Testis (tissue), 3 donors: ENCODE measurements around the gene EHBP1. TPM values are rescaled to one million over a fixed set of nuclear protein-coding genes. Genes with fewer than 3 reads are reported as not detected.

Source experiments
- DNase-seq: peaks from one replicate; pipeline ENCODE4 v3.0.0-alpha.2; 2019
- H3K27ac ChIP-seq, 2 donors: fragments of 200-600 bp; sonication (generic); one replicate each; pipeline ENCODE4 v1.5.1; 2019
- H3K27me3 ChIP-seq: fragments of 200-600 bp; sonication (generic); one replicate; pipeline ENCODE4 v1.5.1; 2019
- H3K36me3 ChIP-seq: fragments of 200-600 bp; sonication (generic); one replicate; pipeline ENCODE4 v1.5.1; 2017; ENCODE audit warnings: low read depth; ENCODE audit errors: missing control alignments
- H3K4me1 ChIP-seq: fragments of 200-600 bp; sonication (generic); one replicate; pipeline ENCODE4 v1.5.1; 2019
- H3K4me3 ChIP-seq, 2 donors: fragments of 200-600 bp; sonication (generic); one replicate each; pipeline ENCODE4 v1.5.1; 2017 to 2019
- H3K9me3 ChIP-seq: fragments of 200-600 bp; sonication (generic); one replicate; pipeline ENCODE4 v1.5.1; 2017
- CTCF ChIP-seq, 3 experiments: fragments of 450-650 bp in 2 of 3; fragments of 200-600 bp in 1 of 3; sonication (generic) in 1 of 3; IDR thresholded peaks; one replicate each; pipeline ENCODE4 v1.5.1; 2016 to 2019; ENCODE audit warnings: antibody characterized with exemption in 3 of 3, mild to moderate bottlenecking in 2 of 3, moderate library complexity in 1 of 3
- POLR2A ChIP-seq: fragments of 450-650 bp; IDR thresholded peaks from one replicate; pipeline ENCODE4 v1.6.1; 2017; ENCODE audit warnings: antibody characterized with exemption, mild to moderate bottlenecking, moderate library complexity
- WGBS, 2 donors: methylation state at CpG; one replicate each; pipeline ENCODE4 v1.1.5; 2018; 5-methylcytosine and 5-hydroxymethylcytosine counted together
- intact Hi-C: fragments of 100-400 bp; cut with DNase I; formaldehyde crosslinking; loops from one replicate; pipeline ENCODE4 v1.15.1; 2023; ENCODE audit warnings: low total_unique reads
- polyA plus RNA-seq: library from polyadenylated mRNA; stranded (reverse); fragments of 350-450 nt; fragmentation: Illumina TruSeq; extraction: RNeasy Lipid Tissue Mini Kit (QIAGEN cat#74804); gene quantifications from one replicate; pipeline ENCODE4 v1.2.3, GENCODE V29; 2014; ENCODE audit warnings: low read depth, low replicate concordance; ENCODE audit not compliant: insufficient read depth
- total RNA-seq, 2 donors: library from RNA; depleted of rRNA; stranded (reverse); fragments of >200 nt; gene quantifications; one replicate each; pipeline ENCODE4 v1.2.3, GENCODE V29; 2016

Gene EHBP1
- total and polyA plus RNA-seq, 3 donors from 2014 or later, result 69.3 to 99.5 (median 86.8) TPM

- H3K36me3 ChIP-seq, result no peaks in the 10 kb centered on the region
- no peaks in the 10 kb centered on the region for H3K9me3 ChIP-seq
- TF ChIP-seq POLR2A, result no peak
- TF ChIP-seq CTCF (IDR thresholded peaks at IDR 0.05), result no peak
- H3K4me1 ChIP-seq, result peaks cover 6% of the 10 kb centered on the region
- WGBS, 2 donors, result 81 to 87% methylated on average over 2 of the region's 2 CpGs
- DNase-seq, result no peak
- H3K4me3 ChIP-seq, result no peak overlapping the region
- no peaks in the 10 kb centered on the region for H3K27me3 ChIP-seq
- intact Hi-C loops, result no loop called here
- no peak overlapping the region for H3K27ac ChIP-seq
These were observed 86.9 kb downstream of the EHBP1 start for GRCh38 chr2:62792408-62792807.

DNA sequence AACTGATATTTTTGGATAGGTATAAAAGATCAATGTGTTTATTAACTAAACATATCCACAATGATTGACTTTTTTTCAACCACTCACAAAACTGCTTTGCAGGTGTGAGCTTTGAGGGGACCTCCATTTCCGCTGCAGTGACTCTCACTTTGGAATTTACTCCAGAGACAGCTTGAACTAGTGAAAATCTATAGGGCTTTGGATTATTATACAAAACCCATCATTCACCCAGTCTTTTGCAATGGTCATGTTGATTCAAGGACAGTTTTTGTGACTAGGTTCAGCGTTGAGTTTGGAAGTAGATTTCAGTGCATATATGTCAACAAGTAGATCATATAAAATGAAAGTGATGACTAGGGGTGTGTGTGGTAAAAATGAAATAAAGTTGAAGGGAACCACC is 87.7 kb downstream of the EHBP1 start:
- Histone ChIP-seq H3K4me1 (peaks cover 6% of the 10 kb centered on the region), H3K4me3 (no peak overlapping the region), H3K27me3 (no peaks in the 10 kb centered on the region), H3K36me3 (no peaks in the 10 kb centered on the region), H3K27ac (no peak overlapping the region), H3K9me3 (no peaks in the 10 kb centered on the region)
- WGBS, 2 donors, result 93 to 94% methylated on average over 2 of the region's 2 CpGs
- intact Hi-C loops, result no loop called here
- DNase-seq, result no peak
- no peak for TF ChIP-seq POLR2A
- TF ChIP-seq CTCF (IDR thresholded peaks at IDR 0.05), result no peak

DNA sequence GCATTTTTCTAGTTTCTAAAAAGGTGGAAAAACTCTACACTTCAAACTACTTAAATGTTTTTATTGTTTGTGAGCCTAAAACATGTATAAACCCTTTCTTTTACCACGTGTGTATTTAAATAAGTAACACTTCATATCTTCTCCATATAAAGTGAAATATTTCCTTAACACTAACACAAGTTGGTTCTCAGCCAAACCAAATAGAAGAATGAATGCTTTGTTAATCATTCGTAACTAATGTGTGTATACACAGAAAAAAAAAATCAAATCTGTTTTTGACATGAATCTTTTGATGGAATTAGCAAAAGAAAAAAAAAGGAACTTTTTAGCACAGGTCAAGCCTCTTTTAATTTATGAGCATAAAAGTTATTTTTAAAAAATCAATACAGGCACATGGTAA is 89.3 kb downstream of the EHBP1 start:
- Histone ChIP-seq H3K27ac (no peak overlapping the region), H3K4me1 (no peaks in the 10 kb centered on the region), H3K27me3 (no peaks in the 10 kb centered on the region), H3K9me3 (no peaks in the 10 kb centered on the region), H3K36me3 (no peaks in the 10 kb centered on the region), H3K4me3 (no peak overlapping the region)
- TF ChIP-seq CTCF (IDR thresholded peaks at IDR 0.05) (no peak), POLR2A (no peak)
- 21 to 32% methylated on average over 2 of the region's 2 CpGs for WGBS, 2 donors
- intact Hi-C loops, result no loop called here
- DNase-seq, result no peak

GRCh38 chr2:62795341-62795740 is 89.8 kb downstream of the EHBP1 start:
- TF ChIP-seq CTCF (IDR thresholded peaks at IDR 0.05) (no peak), POLR2A (no peak)
- no peak overlapping the region for H3K4me3 ChIP-seq
- no peaks in the 10 kb centered on the region for H3K9me3 ChIP-seq
- no peaks in the 10 kb centered on the region for H3K27me3 ChIP-seq
- no peaks in the 10 kb centered on the region for H3K4me1 ChIP-seq
- H3K36me3 ChIP-seq, result no peaks in the 10 kb centered on the region
- intact Hi-C loops, result no loop called here
- DNase-seq, result no peak
- no peak overlapping the region for H3K27ac ChIP-seq

- TF ChIP-seq POLR2A, result no peak
- no peak for TF ChIP-seq CTCF (IDR thresholded peaks at IDR 0.05)
- Histone ChIP-seq H3K9me3 (no peaks in the 10 kb centered on the region), H3K27ac (no peak overlapping the region), H3K36me3 (no peaks in the 10 kb centered on the region), H3K4me3 (no peak overlapping the region), H3K4me1 (no peaks in the 10 kb centered on the region), H3K27me3 (no peaks in the 10 kb centered on the region)
- WGBS, 2 donors, result 88 to 93% methylated on average over 2 of the region's 2 CpGs
- DNase-seq, result no peak
- intact Hi-C loops, result no loop called here
These were observed 91.6 kb downstream of the EHBP1 start for GRCh38 chr2:62797107-62797506.
